ENCODE results near the gene MEP1A.
"Not testable (repeated sequence)": the region's sequence is repeated elsewhere in the genome, so short reads cannot be mapped to it uniquely, and the experiment has no call there.

MEP1A gene

DNA sequence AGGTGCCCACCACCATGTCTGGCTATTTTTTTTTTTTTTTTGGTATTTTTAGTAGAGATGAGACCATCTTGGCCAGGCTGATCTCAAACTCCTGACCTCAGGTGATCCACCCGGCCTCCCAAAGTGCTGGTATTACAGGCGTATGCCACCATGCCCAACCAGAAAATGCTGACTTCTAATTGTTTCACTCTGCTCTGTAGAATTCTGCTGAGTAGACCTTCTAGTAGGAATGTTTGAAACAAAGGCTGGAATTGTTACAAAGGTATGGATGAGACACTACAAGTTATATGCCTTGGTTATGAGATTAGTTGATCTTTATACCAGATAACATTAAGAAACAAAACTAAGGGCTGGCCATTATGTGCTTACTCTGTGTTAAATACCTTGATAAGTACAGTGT is 44.8 kb downstream of the MEP1A start:
- DNase-seq = no peak

DNA sequence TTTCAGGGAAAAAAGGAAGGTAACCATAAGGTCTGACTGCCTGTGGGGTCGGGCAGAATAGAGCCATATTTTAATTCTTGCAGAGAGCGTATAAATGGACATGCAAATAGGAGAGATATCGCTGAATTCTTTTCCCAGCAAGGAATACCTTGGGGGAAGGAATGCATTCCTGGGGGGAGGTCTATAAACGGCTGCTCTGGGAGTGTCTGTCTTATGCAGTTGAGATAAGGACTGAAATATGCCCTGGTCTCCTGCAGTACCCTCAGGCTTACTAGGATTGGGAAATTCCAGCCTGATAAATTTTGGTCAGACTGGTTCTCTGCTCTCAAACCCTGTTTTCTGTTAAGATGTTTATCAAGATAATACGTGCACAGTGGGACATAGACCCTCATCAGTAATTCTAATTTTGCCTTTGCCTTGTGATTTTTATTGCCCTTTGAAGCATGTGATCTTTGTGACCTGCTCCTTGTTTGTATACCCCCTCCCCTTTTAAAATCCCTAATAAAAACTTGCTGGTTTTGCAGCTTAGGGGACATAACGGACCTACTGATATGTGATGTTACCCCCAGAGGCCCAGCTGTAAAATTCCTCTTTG is 49.2 kb downstream of the MEP1A start:
- not testable (repeated sequence) for DNase-seq

DNA sequence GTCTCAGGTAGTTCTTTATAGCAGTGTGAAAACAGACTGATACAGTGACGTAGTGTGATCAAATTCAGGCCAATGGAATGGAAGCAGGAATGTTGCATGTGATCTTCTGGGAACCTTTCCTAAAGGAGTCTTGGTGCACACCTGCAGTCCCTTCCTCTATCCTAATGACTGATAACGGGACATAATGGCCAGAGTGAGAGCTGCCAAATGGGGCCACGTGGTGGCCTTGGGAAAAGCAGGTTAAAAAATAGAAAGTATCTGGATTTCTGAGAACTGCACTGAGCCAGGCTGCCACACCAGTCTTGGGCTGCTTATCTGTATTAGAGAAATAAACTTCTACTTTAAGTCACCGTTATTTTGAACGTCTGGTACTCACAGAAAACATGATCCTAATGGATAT is 51.9 kb downstream of the MEP1A start:
- DNase-seq = no peak

DNA sequence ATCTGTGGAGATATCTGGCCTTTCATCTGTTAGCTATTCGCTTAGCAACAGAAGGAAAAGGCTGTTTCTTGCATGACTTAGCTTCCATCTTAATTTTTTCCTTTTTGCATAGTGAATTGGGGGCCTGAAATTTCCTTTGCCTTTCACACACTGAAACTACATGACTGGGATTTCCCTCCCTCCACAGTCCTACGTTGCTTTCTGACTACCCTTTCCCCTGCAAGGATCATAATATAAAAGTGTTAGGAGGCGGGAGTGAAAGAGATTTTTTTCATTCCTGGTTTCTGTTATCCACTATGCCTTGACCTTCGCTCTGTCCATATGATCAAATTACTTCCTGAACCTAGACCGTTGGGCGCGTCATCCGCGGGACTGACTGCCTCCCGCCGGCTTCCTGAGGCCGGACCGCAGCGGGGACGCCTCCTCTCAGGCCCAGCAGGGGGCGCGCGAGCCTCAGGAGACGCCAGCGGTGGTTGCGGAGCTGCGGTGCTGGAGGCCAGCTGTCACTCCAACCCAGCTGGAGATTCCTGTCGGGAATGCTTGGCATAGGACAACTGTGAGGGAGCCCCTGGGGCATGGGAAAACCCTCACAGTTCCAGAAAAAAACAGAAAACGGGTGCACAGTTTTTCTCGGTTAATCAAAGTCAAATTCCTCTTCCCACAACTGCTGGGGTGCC is 55.6 kb downstream of the MEP1A start:
- DNase-seq = peak; percentile 63

DNA sequence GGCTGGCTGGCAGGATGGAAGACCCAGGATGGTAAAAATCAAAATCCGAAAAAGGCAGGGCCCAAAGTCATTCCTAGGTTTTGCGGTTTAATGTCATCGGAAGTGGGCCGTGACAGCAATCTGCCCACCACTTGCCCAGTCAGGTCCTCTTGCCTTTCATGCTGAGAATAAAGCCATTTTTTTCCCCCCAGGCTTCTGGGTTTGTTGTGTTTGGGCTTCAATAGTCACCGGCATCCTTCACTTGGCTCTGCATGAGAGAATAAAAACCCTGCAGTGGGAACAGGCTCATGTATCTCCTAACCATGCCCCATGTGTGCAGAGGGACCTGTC is 56.1 kb downstream of the MEP1A start:
- DNase-seq = no peak

DNA sequence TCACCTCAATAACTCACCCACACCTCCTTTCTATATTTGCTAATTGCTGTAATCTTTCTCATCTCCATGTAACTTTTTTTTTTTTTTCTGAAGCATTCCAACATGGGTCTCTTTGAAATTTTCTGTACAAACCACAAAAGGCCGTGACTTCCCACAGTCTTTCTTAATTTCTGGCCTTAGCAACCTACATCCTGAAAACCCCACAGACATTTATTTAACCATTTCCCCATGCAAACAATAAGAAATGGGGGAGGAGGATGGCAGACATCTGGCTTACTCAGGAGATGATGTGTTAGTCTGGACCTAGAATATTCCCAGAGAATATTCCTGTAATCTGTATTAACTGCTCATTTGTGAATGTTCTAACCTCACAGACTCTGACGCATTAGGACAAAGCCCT is 57.6 kb downstream of the MEP1A start:
- no peak for DNase-seq

DNA sequence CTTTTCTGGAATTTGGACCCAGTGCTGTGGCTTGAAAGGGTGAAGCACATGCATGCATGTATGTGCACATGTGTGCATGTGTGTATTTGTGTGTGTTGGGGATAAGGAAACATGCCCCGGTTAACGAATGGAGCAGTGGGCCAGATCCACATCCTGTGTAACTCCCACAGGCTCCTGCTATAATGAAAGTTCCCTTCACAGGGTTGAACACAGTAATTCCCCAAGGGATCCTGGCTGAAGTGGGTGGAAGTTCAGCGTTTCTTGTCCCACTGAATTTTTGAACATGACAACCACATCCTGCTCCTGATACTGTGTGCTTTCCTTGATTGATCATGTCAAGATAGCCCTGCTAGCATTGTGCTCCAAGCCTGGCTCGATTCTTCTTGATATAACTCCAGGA is 58.4 kb downstream of the MEP1A start:
- DNase-seq = not testable (repeated sequence)

DNA sequence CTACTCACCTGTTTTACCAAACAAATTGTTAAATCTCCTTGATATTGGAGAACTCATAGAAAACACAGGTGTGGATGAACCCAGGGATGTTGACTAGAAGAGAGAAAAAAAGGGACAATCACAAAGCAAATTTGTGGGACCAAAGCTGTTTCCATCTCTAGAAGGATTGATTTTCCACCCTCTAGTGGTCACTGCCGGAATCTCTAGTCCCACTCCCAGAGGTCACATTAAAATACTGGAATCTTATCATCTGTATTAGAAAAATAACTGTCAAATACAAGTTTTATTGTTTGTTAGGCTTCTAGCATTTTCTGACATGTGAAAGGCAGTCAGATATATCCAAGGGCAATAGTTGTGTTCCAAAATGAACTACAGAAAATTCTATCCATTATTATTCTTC is 62.8 kb downstream of the MEP1A start:
- DNase-seq = not testable (repeated sequence)

DNA sequence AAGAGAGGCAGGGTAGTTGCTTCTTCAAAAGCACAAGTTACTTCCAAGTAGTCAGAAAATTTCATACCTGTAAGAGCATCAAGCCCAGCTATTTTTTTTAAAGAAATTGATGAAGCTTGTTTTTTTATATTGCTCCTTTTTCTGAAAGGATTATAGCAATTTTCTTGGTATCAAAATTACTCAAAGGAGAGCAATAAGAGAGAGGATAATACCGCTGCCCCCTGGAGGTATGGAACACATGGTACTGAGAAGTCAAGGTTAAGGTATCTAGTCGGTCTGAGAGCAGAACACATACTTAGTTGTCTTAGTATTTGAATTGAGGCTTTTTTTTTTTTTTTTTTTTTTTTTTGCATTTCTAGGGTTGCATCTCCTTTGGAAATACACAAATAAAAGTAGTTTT is 69.2 kb downstream of the MEP1A start:
- no peak for DNase-seq

DNA sequence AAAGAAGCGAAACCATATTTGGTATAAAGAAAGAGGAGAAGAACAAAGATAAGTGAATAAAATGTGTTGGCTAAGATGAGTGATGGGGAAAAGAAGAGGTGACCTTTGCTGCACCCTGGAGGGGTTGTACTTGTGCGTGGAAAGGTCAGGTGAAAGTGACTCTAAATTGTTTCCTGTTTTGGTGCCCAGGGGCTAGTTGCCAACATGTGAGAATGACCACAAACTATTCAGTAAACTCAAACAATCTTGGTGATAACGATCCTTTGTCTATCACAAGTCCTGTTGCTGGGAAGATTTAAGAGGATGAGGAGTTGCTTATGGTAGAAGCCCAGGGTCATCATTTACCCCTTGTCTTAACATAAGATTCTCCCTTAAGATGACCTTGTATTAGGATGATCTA is 70.6 kb downstream of the MEP1A start:
- DNase-seq = no peak

DNA sequence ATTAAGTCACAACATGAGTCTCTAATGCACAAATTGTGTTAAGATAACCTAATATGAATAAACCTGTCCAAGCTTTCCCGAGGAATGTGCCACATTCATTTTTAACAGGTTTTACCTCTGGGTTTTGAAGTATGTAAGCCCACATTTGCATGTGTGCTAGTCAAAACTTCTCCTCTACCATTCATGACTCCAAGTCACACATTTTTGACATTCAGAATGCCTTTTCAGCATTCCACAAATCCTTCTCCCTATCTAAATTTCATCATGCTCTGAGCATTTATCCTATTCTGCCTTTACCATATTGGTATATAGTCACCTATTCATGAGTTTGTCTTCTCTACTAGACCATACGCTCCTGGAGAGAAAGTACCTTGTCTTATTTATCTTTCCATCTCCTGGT is 72.0 kb downstream of the MEP1A start:
- no peak for DNase-seq

DNA sequence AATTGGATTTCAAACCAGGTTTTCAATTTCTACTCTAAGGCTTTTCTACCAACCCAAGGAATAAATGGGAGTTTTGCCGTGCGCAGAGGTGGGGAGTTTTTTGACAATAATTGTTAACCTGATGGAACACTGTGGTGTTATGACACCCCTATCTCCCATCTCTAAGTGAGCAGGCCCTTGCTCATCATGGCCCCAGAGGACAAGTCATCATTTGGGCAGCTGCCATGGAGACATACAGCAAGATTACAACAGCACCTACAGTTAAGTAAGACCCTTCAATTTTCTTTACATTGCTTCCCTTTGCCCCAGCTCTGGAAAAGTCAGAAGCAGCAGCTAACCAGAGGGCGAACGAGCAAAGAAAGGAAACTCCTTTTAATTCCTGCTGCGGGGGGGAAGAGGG is 74.2 kb downstream of the MEP1A start:
- no peak for DNase-seq

DNA sequence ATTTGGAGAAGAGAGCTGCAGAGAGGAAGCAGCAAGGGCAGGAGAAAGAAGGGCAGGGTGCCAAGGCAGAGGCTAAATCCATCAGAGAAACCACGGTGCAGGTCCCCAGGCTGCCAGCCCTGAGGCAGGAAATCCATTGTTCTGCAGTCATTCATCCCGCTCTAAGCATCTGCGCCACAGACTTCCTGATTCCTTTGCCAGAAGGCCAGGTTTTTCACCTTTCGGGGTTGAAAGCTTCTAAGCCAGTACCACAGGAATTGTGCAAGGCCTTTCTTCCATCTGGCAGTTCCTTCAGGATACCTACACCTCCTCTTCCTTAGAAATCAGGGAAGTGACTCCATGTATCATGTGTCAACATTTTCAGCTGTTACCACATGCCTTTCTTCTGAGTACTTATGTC is 82.9 kb downstream of the MEP1A start:
- peak; percentile 23 for DNase-seq

DNA sequence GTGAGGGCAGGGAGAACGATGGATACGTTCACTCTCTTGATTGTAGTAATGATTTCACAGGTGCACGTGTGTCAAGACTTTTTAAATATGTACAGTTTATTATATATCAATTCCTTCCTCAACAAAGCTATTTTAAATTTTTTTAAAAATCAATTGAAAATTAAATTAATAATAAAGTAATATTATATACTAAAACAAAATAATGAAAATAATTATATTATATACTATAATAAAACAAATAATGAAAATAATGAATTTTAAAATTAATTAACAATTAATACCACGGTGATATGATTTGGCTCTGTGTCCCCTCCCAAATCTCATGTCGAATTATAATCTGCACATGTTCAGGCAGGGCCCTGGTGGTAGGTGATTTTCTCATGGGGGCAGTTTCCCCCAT is 85.8 kb downstream of the MEP1A start:
- DNase-seq = no peak

DNA sequence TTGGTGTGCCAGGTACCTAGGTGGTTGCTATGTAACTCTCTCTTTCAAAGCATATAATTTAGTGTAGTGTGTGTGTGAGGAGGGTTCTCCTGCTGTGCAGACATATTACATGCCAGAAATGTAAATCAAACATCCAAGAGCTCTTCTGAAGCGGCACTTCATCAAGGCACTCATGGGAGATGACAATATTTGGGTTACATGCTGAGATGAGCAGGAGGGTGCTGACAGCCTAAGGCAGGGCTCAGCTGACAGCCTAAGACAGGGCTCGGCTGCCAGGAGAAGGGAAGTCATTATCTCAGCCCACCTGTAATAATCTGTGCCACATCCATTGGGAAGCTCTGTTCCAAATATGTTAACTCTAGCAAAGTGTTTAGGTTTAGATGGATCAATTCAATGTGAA is 89.5 kb downstream of the MEP1A start:
- no peak for DNase-seq

DNA sequence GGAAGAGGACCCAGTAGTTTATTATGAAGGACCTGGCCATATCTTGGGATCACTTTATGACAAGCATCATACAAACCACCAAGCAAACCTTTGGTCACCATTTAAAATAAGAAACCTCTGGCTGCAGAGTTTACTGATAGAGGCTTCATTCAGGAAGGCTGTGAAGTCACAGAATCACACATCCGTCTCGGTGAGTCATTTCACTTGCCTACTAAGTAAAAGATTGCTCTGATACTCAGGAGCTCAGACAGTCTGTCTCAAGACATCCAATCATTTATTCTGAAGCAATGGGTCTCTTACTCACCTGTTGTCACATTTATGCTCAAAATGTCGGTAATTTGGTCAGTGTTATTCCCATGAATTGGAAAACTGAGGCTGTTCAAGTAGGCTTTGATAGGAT is 94.8 kb downstream of the MEP1A start:
- no peak for DNase-seq

DNA sequence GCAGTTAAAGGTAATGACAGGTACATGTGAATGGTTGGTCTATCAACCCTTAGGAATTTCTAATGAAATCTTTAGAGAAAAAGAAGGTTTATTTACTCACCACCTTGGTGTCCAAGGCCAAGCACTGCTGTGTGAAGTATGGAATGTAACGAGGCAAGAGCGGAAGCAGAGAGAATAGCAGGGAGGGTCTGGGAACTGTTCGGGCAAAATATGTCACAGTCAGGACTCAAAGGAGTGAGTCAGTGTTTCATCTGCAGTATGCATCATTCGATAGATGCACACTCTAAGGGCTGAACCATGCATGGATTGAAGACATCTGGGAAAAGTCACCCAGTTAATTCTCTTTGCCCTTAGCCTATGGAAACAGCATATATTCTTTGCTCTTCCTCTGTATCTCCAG is 95.4 kb downstream of the MEP1A start:
- no peak for DNase-seq
